ENCODE results near the gene ZNF362.

Gene ZNF362

GRCh38 chr1:33294071-33295010, 38.0 kb downstream of the ZNF362 start:
- H3K4me3 ChIP-seq (ENCODE audit: low read length), result no peak overlapping the region
- no peak for DNase-seq (ENCODE audit: low read depth)
- TF ChIP-seq, protein P1, sequence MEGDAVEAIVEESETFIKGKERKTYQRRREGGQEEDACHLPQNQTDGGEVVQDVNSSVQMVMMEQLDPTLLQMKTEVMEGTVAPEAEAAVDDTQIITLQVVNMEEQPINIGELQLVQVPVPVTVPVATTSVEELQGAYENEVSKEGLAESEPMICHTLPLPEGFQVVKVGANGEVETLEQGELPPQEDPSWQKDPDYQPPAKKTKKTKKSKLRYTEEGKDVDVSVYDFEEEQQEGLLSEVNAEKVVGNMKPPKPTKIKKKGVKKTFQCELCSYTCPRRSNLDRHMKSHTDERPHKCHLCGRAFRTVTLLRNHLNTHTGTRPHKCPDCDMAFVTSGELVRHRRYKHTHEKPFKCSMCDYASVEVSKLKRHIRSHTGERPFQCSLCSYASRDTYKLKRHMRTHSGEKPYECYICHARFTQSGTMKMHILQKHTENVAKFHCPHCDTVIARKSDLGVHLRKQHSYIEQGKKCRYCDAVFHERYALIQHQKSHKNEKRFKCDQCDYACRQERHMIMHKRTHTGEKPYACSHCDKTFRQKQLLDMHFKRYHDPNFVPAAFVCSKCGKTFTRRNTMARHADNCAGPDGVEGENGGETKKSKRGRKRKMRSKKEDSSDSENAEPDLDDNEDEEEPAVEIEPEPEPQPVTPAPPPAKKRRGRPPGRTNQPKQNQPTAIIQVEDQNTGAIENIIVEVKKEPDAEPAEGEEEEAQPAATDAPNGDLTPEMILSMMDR (conservative IDR thresholded peaks at IDR 0.05; ENCODE audit: low read length), result no peak

- TF ChIP-seq, protein P1 (conservative IDR thresholded peaks at IDR 0.05; ENCODE audit: low read length), result no peak
- DNase-seq (ENCODE audit: low read depth), result no peak
Observed at GRCh38 chr1:33295023-33295422, 38.7 kb downstream of the ZNF362 start.

GRCh38 chr1:33295450-33296081, 39.3 kb downstream of the ZNF362 start:
- H3K4me3 ChIP-seq (ENCODE audit: low read length), result no peak overlapping the region
- peak; percentile 72 for DNase-seq (ENCODE audit: low read depth)
- TF ChIP-seq, protein P1 (conservative IDR thresholded peaks at IDR 0.05; ENCODE audit: low read length), result peak; percentile 88

More at GRCh38 chr1:33295023-33295422, 38.7 kb downstream of the ZNF362 start:
- no peak overlapping the region for H3K4me3 ChIP-seq (ENCODE audit: low read length)

- TF ChIP-seq, protein P1 (conservative IDR thresholded peaks at IDR 0.05; ENCODE audit: low read length), result no peak
- H3K4me3 ChIP-seq (ENCODE audit: low read length), result no peak overlapping the region
- DNase-seq (ENCODE audit: low read depth), result peak; percentile 41
Observed at GRCh38 chr1:33296082-33296458, 39.8 kb downstream of the ZNF362 start.

GRCh38 chr1:33296824-33297223, 40.5 kb downstream of the ZNF362 start:
- no peak for DNase-seq (ENCODE audit: low read depth)
- no peak overlapping the region for H3K4me3 ChIP-seq (ENCODE audit: low read length)
- TF ChIP-seq, protein P1 (conservative IDR thresholded peaks at IDR 0.05; ENCODE audit: low read length), result no peak

- DNase-seq (ENCODE audit: low read depth), result no peak
- TF ChIP-seq, protein P1 (conservative IDR thresholded peaks at IDR 0.05; ENCODE audit: low read length), result no peak
- no peak overlapping the region for H3K4me3 ChIP-seq (ENCODE audit: low read length)
Observed at GRCh38 chr1:33297911-33298622, 41.8 kb downstream of the ZNF362 start.

Data from AG10803 (cell line).